ENCODE results near the gene SLC22A23.

Gene SLC22A23

GRCh38 chr6:3350252-3350796, 106.5 kb downstream of the SLC22A23 start:
- no peak for DNase-seq

DNA sequence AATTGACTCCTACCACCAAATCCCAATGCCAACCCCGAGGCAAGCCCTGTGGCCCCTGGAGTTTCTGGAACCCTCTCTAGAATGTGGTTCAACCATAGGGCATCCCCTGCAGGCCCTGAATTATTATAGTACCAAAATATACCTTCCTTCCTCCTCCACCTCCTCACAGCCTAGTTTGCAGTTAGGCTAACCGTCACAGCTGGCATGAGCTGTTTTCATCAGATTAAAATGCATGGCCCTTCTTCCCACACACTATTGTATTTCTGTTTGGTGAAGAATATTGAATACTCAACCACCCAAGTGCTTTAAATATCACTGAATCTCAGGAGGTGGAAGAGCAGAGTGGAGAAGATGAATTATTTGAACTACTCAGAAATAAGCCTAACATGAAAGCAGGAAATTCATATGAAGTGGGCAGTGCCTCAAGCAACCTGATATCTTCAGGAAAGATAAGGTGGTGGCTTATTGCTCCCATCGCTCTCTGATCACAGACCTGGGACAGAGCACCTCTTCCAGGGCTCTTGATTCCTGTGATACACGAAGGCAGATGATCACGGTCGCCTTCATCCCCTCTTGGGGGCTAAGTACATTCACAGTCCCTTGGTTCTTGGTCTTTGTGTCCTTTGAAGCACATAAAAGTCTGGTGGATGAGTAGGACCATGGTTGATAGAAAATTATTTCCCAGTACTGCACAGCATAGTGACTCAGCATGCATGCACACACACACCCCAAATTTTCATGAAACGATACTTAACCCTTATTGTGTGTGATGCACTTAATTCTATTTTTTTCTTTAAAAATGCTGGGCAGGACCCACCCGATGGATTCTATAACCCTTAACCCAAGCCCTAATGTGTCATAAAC, 107.2 kb downstream of the SLC22A23 start:
- DNase-seq, result no peak

- no peak for DNase-seq
Observed at GRCh38 chr6:3348821-3349220, 108.0 kb downstream of the SLC22A23 start.

DNA sequence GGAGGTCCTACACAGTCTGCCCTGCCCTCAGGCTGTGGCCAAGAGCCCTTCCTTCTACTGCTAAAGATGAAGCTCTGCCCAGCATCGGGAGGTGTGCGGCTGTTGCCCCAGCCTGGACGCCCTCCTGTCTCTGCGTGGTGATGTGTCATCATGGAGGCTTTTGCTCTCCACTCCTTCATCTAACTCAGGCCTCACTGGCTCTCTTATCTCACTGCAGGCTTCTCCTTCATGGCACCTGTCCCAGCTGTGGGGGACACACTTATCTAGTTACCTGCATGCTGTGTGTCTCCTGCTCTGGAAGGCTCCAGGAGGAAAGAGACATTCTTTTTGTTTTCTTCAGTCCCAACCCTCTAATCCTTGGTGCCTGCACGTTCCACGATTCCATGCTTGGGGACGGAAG, 109.0 kb downstream of the SLC22A23 start:
- DNase-seq, result no peak

DNA sequence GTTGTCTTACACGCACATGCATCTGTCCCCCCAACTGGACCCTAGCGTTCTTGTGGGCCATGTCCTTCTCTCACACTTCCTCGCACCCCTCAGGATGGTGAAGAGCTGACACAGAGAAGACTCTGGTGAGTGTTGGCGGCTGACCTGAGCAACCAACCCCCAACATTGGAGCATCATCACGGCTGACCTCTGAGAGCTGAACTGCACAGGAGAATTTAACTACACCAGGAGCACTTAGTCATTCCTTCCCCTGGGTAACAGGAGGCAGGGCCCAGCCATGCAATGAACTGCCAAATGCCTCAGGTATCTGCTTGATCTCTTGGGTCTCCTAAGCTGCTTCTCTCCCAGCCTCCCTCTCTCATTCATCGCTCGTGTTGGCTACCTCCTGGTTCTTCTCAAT, 109.6 kb downstream of the SLC22A23 start:
- DNase-seq, result no peak

DNA sequence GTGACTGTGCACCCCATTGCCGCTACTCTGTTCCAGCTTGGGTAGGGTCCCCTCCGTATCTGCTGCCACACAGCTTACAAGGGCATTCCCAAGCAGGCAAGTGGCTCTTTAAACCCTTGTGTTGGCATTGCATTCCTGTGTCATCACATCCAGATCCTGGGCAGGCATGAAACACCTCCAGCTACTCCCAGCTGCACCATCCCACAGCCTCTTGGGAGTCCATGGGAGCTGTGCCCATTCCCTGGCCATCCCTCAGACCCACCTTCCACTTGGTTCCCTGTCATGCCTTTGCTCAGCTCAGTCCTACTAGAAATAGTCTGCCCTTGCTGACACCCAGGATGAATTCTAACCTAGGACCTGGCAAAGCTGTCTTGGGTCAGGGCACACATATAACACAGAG, 110.4 kb downstream of the SLC22A23 start:
- no peak for DNase-seq

DNA sequence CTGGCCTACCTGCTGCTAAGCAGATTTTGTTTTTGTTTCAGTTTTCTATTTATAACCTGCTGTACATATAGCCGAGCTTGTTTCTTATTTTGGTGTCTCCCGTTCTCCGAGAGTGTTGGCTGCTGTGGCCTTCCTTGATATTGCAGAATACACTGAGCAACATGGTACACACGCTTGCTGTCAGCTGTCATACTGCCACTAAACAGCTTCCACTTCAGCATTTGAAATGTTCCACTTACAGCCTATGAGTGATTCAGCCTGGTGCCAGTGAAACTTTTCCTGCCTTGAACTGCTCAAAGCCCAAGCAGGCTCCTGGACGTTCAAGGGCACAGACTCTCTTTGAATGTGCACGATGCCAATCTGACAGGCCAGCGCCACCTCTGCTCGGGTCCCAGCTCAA, 111.0 kb downstream of the SLC22A23 start:
- DNase-seq, result no peak

- no peak for DNase-seq
Observed at GRCh38 chr6:3343089-3343883, 113.6 kb downstream of the SLC22A23 start.

- DNase-seq, result no peak
Observed at GRCh38 chr6:3341467-3341866, 115.4 kb downstream of the SLC22A23 start.

DNA sequence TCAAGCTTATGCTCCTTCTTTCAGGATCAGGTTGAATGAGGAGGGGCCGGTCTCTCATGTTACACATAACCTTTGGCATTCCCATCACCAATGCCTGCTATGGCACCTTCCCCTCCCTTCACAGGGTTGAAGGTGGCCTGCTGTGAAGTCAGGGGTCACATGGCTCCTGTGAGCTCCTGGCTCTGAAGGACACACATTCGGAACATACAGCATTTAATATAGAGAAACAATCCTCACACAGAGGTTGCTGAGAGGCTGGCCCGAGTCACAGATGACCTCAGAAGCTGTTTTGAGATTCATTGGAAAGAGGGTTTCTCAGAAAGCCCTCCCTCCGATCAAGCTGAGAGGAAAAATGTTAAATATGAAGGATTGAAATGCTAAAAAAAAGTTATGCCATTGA, 116.0 kb downstream of the SLC22A23 start:
- no peak for DNase-seq

- no peak for DNase-seq
Observed at GRCh38 chr6:3340358-3340802, 116.5 kb downstream of the SLC22A23 start.

GRCh38 chr6:3339811-3340210, 117.0 kb downstream of the SLC22A23 start:
- no peak for DNase-seq

DNA sequence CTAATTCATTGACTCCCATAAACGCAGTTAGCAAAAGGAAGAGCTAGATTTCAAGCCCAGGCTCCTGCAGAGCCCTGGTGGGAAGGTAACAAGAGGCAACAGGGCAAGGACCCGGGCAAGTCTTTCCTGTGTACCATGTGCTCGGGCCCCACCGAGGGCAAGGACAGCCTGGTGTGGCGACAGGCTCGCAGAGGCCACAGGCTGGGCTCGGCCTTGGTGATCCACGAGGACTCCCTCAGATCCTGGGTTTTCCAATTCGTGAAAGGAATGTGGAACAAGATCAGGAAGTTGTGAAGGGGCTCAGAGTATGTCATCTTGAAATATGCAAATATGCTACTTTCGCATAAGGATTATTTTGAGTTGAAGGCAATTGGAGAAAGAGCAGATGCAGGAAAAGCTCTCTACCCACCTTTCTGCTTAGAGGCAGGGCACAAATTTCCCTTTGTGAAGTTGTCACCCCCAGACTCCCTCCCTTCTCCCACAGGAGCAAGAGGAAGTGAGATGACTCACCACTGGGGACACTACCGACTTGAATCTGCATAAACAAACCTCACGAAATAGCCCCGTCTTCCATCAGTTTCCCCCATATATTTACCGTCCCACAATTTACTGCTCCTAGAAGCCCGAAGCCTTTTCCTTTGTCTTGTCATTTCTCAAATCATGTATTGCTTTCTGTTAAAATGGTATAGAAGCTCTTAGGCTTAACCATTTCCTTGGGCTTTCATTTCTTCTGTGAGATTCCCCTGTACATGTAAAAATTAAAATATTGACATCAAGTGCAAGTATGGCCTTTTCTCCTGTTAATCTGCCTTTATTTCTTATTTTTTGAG, 119.1 kb downstream of the SLC22A23 start:
- no peak for DNase-seq

- no peak for DNase-seq
Observed at GRCh38 chr6:3336859-3337515, 119.9 kb downstream of the SLC22A23 start.

DNA sequence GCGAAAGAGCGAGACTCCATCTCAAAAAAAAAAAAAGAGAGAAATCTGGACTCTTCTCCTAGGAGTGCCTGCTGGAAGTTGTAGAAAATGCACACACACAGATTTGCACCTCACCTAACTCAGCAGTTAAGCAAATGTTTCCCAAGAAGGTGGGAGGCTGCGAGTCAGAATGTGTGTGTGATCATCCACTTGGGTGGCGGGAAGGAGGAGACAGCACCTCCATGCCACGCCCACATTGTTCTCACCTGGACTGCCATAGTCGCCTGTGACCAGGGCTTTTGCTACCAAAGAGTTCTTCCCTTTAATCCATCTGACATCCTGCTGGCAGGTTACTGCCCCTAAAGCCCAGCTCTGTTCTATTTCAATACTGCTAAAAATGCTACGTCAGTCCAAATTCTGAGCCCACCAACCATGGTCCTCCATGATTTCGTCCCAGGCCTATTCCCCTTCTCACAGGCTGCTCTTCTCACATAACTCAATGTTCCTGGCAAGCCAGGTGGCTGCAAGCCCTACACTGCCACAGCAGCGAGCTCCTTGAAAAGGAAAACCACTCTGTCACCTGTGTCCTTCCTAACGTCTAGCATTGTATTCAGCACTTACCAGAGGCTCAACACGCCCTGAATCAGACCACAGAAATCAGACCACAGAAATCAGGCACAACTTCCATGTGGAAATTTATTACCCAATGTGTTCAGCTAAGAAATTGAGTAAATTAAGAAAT, 120.6 kb downstream of the SLC22A23 start:
- no peak for DNase-seq

GRCh38 chr6:3335169-3335568, 121.7 kb downstream of the SLC22A23 start:
- DNase-seq, result no peak

GRCh38 chr6:3334555-3334954, 122.3 kb downstream of the SLC22A23 start:
- no peak for DNase-seq

DNA sequence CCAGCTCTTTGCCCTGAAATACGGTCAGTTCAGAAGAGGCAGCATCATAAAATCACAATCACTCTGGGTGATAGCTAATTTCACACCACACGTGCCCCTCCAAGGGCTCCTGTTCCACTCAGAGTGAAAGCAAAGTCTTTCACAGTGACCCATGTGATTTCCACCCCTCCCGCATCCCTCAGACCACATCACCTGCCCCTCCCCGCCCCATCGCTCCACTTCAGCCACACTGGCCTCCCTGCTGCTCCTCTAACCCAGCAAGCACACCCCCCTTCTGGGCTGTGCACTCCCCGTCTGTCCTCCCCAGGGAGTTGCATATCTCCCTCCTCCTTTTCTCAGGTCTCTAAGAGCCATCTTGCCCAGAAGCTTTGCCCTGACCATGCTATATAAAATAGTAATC, 123.6 kb downstream of the SLC22A23 start:
- no peak for DNase-seq

DNA sequence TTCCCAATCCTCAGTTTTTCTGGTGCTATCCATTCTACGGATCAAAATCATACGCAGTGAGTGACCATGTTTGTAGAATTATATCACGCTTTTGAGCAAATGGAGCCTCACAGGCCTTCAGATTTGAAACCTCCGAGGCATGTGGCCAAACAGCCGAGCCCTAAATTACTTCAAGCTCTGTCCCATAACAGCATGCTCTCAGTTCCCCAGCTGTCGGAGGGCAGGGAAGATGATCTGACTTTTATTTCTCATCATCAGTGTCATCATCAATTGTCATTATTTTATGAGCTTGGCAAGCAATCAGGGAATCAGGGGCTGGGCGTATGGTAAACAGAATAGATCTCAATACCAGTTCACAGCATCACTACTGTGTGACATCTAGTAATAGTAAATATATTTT, 124.9 kb downstream of the SLC22A23 start:
- no peak for DNase-seq

DNA sequence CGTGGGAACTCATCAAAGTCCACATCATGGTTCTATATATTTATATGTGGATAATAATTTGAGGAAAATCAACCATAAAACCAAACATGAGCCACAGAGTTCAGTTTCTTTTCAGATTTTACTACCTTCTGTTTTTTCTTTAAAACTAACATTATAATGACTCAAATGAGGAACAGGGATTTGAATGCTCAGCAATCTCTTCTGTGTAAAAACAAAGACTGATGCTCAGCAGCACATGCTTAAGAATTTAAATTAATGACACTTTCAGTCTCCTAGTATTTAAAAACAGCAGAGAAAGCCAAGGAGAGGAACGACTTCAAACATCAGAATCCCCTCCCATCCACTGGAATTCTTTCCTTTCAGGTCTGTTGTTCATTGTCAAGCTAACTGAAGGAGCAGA, 125.4 kb downstream of the SLC22A23 start:
- DNase-seq, result no peak

DNA sequence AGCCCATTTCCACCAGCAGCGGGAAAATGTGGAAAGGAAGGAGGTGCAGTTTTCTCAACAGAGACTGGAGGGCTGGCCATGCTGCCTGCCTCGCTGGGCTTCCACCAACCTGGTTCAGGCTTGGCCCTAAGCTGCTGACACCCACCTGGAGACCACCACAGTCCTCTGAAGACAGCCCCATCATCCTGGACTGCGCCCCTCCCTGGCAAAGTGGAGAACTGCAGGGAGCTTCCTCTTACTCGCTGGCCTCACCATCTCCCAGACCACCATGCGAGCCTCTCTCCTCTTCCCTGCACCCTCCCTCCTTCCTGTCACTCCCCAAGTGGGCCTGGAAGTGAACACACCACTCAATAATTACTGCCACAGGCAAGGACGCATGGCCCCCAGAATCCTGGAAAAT, 126.7 kb downstream of the SLC22A23 start:
- DNase-seq, result no peak

All from CD4-positive, alpha-beta T cell treated with Interleukin-4 for 4 hours (primary cell).